GM12874 (cell line): ENCODE data around the gene NBAS.

Experiments used
- CTCF ChIP-seq: IDR thresholded peaks from 2 replicates; pipeline ENCODE4 v1.5.1; 2011; ENCODE audit warnings: low read depth, mild to moderate bottlenecking, control low read depth, low read length, moderate library complexity; ENCODE audit not compliant: insufficient read depth

The NBAS gene

GRCh38 chr2:15560988-15561573, at the start of gene NBAS:
NBAS (minus strand) TSS chr2:15561334; CDS start chr2:15561304, 30 bp downstream.
- TF ChIP-seq CTCF = no peak

DNA sequence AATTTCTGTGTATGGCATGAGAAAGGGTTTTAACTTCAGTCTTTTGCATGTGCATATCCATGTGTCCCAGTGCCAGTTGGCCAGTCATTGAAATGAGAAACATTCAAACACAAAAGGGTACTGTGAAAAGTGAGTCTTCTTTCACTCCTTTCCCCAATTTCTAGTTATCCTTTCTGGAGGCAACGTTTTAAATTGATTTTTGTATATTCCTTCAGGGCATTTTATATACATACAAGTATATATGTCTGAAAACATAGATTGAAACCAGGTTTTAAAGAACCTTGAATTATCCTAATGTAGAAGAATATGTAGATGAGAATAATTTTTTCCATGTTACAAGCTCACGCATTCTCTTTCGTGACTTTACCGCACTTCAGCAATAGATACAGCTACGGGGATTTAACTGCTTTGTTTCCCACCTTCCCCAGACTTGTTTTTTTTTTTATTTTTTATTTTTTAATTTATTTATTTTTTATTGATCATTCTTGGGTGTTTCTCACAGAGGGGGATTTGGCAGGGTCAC, 49.4 kb upstream of the NBAS start:
- TF ChIP-seq CTCF = no peak

- TF ChIP-seq CTCF = no peak
These were observed 48.4 kb upstream of the NBAS start for GRCh38 chr2:15609341-15610042.

DNA sequence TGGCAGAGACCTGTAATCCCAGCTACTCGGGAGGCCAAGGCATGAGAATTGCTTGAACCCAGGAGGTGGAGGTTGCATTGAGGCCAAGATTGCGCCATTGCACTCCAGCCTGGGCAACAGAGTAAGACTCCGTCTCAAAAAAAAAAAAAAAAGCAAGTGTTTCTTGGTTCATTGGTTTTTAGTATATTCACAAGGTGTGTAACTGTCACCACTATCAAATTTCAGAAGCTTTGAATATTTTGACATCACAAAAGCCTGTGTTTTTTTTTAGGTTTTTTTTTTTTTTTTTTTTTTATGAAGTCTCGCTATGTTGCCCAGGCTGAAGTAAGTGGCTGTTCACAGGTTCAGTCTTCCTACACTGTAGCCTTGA, 47.2 kb upstream of the NBAS start:
- no peak for TF ChIP-seq CTCF

GRCh38 chr2:15607709-15608391, 46.7 kb upstream of the NBAS start:
- TF ChIP-seq CTCF = no peak

GRCh38 chr2:15606481-15607441, 45.6 kb upstream of the NBAS start:
- no peak for TF ChIP-seq CTCF
